ENCODE results near the gene HELZ.
A peak's percentile ranks its signal among the peaks of the same experiment; 100 is the strongest.
"Not testable (repeated sequence)": the region's sequence is repeated elsewhere in the genome, so short reads cannot be mapped to it uniquely, and the experiment has no call there.

The HELZ gene

GRCh38 chr17:67271187-67271586 is 26.2 kb upstream of the HELZ start:
- FAIRE-seq = not testable (repeated sequence)

DNA sequence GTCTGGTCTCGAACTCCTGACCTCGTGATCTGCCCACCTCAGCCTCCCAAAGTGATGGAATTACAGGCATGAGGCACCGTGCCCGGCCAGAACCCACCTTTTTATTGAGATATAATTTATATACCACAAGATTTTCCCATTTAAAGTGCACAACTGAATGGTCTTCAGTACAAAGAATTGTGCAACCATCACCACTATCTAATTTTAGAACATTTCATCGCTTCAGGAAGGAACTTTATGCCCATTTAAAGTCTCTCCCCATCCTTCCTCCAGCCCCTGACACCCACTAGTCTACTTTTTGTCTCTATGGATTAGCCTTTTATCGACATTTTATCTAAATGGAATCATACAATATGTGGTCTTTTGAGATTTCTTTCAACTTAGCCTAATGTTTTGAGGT is 25.4 kb upstream of the HELZ start:
- no peak for FAIRE-seq
- DNase-seq (ENCODE audit: insufficient read length, low spot score) = no peak

More at GRCh38 chr17:67271187-67271586, 26.2 kb upstream of the HELZ start:
- not testable (repeated sequence) for DNase-seq (ENCODE audit: insufficient read length, low spot score)

DNA sequence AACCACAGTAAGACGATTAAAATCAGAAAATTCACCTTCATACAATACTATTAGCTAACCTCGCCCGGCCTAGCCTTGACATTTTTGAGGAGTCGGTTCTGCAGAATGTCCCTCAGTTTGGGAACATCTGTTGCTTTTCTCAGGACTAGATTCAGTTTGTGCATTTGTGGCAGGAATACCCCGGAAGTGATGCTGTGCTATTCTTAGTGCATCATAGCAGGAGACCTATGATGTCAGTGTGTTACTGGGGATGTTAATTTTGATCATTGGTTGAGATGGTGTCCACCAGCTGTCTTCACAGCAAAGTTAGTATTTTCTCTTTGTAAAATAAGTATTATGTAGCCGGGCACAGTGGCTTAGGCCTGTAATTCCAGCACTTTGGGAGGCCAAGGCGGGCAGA is 21.5 kb upstream of the HELZ start:
- DNase-seq (ENCODE audit: insufficient read length, low spot score) (no peak), FAIRE-seq (no peak)

DNA sequence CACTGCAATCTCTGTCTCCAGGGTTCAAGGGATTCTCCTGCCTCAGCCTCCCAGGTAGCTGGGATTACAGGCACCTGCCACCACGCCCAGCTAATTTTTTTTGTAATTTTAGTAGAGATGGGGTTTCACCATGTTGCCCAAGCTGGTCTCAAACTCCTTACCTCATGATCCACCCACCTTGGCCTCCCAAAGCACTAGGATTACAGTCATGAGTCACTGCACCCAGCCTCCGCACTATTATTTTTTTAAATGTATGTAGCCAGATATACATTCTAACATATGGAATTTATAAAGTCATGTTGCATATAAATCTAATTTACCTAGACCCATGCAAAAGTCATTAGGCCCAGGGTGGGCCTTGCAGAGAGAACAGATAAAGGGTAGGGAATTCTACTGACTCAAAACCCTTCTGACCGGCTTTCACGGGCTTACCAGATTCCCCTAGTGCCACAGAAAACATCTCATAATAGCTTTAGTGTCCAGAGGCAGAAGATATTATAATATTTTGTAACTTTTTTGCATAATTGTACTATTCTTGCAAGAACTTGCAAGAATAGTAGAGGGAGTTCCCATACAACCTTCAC is 20.5 kb upstream of the HELZ start:
- DNase-seq (ENCODE audit: insufficient read length, low spot score) = no peak
- FAIRE-seq = no peak

GRCh38 chr17:67262435-67263117 is 17.6 kb upstream of the HELZ start:
- DNase-seq (ENCODE audit: insufficient read length, low spot score) (no peak), FAIRE-seq (no peak)

DNA sequence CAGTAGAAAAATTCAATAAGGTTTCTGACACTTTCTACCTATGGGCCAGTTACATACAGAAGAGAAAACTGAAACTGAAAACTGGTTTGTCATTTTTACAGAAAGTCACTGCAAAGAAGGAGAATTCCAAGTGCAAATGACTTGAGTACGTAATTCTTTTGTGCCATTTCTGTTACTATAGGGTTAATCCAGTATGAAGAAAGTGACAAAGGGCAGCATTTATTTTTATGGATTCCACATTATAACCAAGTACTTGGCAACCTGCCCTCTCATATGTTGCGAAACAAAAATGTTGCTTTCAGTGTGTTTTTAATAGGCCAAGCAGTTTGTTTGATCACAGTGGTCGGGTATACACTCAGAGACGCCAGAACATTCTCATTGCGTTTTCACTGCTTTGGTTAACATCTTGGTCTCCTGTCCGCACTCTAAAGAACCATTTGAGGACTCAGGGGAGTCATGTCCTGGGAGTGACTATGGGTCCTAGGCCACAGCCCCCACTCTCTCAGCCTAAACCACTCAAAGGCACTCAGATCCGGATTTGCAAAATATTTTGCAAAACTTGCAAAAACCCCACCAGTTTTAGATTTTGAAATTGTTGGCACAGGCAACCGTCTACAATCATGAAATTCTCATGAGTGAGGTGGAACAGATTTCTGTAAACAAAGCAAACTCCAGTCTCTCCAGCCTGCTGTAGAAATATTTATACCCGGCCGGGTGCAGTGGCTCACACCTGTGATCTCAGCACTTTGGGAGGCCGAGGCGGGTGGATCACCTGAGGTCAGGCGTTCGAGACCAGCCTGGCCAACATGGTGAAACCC is 15.4 kb upstream of the HELZ start:
- no peak for FAIRE-seq
- no peak for DNase-seq (ENCODE audit: insufficient read length, low spot score)

- FAIRE-seq = no peak
Measured at GRCh38 chr17:67258821-67259468, 13.9 kb upstream of the HELZ start.

GRCh38 chr17:67256075-67256732 is 11.2 kb upstream of the HELZ start:
- FAIRE-seq (no peak), DNase-seq (ENCODE audit: insufficient read length, low spot score) (no peak)

More at GRCh38 chr17:67258821-67259468, 13.9 kb upstream of the HELZ start:
- no peak for DNase-seq (ENCODE audit: insufficient read length, low spot score)

DNA sequence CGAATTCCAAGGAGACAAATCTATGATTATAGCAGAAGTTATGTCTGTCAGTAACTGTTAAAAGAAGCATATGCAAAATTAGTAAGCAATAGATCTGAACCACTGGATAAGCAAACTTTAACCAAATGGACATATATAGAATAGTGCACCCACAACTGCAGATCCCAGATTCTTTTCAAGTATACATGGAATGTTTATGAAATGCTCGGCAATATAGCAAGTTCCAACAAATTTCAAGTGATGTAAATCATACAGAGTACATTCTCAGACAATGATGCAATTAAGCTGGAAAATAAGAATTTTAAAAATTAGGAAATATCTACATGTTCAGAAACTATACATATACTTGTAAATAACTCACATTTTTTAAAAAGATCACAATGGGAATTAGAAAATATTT is 8.4 kb upstream of the HELZ start:
- DNase-seq (ENCODE audit: insufficient read length, low spot score) (no peak), FAIRE-seq (no peak)

- FAIRE-seq = not testable (repeated sequence)
Measured at GRCh38 chr17:67251586-67251985, 6.6 kb upstream of the HELZ start.

GRCh38 chr17:67248291-67248690 is 3.3 kb upstream of the HELZ start:
- FAIRE-seq (no peak), DNase-seq (ENCODE audit: insufficient read length, low spot score) (no peak)

More at GRCh38 chr17:67251586-67251985, 6.6 kb upstream of the HELZ start:
- DNase-seq (ENCODE audit: insufficient read length, low spot score) = not testable (repeated sequence)

- FAIRE-seq (no peak), DNase-seq (ENCODE audit: insufficient read length, low spot score) (no peak)
Measured at GRCh38 chr17:67247416-67247900, 2.5 kb upstream of the HELZ start.

DNA sequence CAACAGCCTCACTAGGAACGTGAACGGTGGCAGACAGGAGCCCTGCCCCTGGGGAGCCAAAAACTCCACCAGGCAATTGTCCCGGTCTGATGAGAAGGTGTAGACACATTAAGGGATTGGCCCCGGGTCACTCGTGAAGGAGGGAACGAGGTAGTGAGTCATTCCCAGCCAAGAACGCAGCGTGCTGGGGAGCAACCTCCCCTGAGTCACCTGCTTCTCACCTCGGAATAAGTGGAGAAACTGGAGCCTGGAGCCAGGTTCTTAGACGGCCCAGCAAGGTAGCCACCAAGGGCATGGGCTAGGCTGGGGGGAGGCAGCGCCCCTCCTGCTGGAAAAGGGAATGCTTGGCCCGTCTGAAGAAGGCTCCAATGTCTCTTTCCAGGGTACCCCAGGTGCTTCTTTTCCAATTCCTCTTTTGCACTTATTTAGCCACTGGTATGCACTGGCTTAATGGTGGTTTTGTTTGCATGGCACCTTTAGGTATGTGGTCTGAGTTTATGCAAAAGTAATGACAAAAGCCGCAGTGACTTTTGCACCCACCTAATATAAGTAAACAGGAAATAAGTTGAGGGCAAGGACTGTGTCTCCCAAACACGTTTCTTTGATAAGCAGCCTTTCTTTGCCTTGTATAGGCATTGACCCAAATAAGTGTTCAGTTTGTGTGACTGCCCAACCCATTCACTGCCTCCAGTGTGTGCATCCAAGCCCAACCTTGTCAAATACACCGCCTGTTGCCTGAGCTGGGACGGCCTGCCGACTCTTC is 1.8 kb upstream of the HELZ start:
- peak; percentile 68 for DNase-seq (ENCODE audit: insufficient read length, low spot score)
- peak; percentile 77 for FAIRE-seq

GRCh38 chr17:67246403-67246652 is 1.3 kb upstream of the HELZ start:
- DNase-seq (ENCODE audit: insufficient read length, low spot score) (no peak), FAIRE-seq (no peak)

DNA sequence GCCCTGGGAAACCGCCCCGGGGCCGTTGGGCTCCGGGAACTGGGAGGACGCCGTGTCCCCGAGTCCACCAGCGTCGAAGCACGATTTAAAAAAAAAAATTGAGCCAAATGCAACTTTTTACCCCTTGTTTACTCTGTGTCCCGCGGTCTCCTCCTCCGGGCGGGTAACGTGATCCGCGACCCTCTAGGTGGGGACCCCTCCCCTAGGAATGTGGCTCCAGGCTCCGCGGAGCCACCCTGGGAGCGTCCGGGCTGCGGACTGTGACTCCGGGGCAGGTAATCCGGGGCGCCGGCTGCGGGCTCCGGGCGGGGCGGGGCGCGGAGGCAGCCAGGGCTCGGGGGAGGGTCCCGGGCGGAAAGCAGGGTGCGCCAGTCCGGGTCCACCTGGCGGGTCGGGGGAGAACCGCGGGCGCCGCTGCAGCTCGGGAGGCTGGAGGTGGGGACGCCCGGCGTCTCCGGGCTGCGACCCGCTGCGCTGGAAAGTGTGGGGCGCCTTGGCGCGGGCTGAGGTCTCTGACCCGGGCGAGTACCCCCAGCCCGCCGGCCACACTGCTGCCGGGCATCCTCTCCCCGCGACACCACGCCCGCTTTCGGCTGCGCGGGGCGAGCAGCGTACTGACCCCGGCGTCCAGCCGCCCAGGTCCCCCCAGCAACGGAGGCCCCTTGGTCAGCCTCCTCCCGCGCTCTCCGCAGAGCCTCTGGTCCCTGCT is 852 bp upstream of the HELZ start:
- FAIRE-seq (no peak), DNase-seq (ENCODE audit: insufficient read length, low spot score) (peak; percentile 43)

- FAIRE-seq (no peak), DNase-seq (ENCODE audit: insufficient read length, low spot score) (no peak)
Measured at GRCh38 chr17:67244431-67245072, 444 bp downstream of the HELZ start.

DNA sequence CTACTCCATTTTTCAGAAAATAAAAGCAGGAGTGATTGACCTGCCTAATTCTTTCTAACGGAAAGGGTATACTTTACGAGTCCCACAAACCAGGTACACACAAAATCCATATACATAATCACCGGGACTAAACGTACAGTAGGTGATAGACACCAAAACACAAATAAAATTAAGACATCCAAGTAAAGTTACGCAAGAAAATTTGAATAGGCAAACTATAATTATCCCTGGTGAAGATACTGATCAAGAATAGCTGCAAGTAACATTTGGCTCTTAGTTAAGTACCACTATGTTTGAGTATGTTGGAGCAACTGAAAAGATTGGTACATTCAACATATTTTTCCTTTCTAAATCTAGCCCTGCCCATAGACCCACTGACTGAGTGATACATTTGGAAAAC is 1.7 kb downstream of the HELZ start:
- no peak for FAIRE-seq
- DNase-seq (ENCODE audit: insufficient read length, low spot score) = no peak

GRCh38 chr17:67241719-67242341 is 3.2 kb downstream of the HELZ start:
- FAIRE-seq (no peak), DNase-seq (ENCODE audit: insufficient read length, low spot score) (no peak)

Measured in HTR-8/SVneo (cell line).